Nucleus accumbens (tissue), 56 donors: ENCODE results near the gene GRID2.
"Not testable (repeated sequence)": the region's sequence is repeated elsewhere in the genome, so short reads cannot be mapped to it uniquely, and the experiment has no call there.

Source experiments
- DNase-seq, 56 donors: peaks; one replicate each; lab custom pipeline; 2025; lab: John Stamatoyannopoulos, UW

Gene GRID2

GRCh38 chr4:92303621-92304027 lies at the start of gene GRID2:
Gene GRID2 (plus strand): TSS chr4:92303966.
- peak in 55 of 56 donors; percentile 11 to 86 (median 64) for DNase-seq

GRCh38 chr4:92253986-92254671 lies 49.6 kb upstream of the GRID2 start:
- DNase-seq = no peak

- DNase-seq = no peak
Observed at GRCh38 chr4:92254767-92255442, 48.9 kb upstream of the GRID2 start.

- DNase-seq = no peak
Observed at GRCh38 chr4:92255920-92256244, 47.9 kb upstream of the GRID2 start.

- DNase-seq = no peak
Observed at GRCh38 chr4:92257931-92258857, 45.6 kb upstream of the GRID2 start.

GRCh38 chr4:92261256-92261655 lies 42.5 kb upstream of the GRID2 start:
- no peak for DNase-seq

GRCh38 chr4:92262371-92262770 lies 41.4 kb upstream of the GRID2 start:
- DNase-seq = no peak

- no peak for DNase-seq
Observed at GRCh38 chr4:92263010-92263409, 40.8 kb upstream of the GRID2 start.

GRCh38 chr4:92263575-92263974 lies 40.2 kb upstream of the GRID2 start:
- no peak for DNase-seq

GRCh38 chr4:92264163-92264562 lies 39.6 kb upstream of the GRID2 start:
- no peak for DNase-seq

- DNase-seq = no peak
Observed at GRCh38 chr4:92265021-92265420, 38.7 kb upstream of the GRID2 start.

- no peak for DNase-seq
Observed at GRCh38 chr4:92265798-92266197, 38.0 kb upstream of the GRID2 start.

GRCh38 chr4:92266521-92266920 lies 37.2 kb upstream of the GRID2 start:
- no peak for DNase-seq

- no peak for DNase-seq
Observed at GRCh38 chr4:92268642-92269041, 35.1 kb upstream of the GRID2 start.

GRCh38 chr4:92270908-92271307 lies 32.9 kb upstream of the GRID2 start:
- no peak for DNase-seq

GRCh38 chr4:92271551-92271950 lies 32.2 kb upstream of the GRID2 start:
- DNase-seq = not testable (repeated sequence)

- not testable (repeated sequence) for DNase-seq
Observed at GRCh38 chr4:92277057-92277881, 26.5 kb upstream of the GRID2 start.

GRCh38 chr4:92279296-92279695 lies 24.5 kb upstream of the GRID2 start:
- DNase-seq = no peak

- no peak for DNase-seq
Observed at GRCh38 chr4:92299152-92299551, 4.6 kb upstream of the GRID2 start.

GRCh38 chr4:92304121-92304520 lies 355 bp downstream of the GRID2 start:
- DNase-seq = peak in 31 of 56 donors; percentile 0 to 61 (median 28)
